ENCODE results near the gene SMO.

SMO gene

DNA sequence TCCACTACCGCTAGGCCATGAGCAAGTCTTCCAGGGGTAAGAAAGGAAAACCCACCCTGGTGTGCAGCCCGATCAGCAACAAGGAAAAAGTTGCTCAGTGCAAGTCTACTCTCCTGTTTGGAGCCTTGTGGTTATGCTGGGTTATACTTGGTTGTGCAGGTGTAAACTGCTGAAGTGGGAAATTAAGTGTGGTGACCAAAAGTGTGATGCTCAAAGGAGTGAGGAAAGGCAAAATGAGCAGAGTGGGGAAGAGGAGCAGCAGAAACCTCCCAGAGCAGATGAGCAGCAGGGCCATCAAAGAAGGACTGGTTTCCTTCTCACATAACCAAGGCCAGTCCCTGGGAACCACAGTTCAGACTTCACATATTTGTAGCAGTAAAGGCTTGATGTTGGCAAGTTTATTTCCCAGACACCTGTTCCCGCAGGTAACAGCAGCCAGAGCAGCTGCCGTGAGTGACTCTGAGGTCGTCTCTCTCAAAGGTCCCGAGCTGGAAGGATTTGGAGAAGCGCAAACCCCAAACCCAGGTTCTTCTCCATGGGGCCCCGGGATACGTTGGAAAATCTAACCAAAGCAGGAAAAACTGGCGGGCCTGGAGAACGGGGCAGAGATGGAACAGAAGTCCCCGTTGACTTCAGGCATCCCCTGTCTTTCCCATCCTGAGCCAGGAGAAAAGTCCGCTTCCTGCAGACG is 607 bp upstream of the SMO start:
- TF ChIP-seq, protein P1, sequence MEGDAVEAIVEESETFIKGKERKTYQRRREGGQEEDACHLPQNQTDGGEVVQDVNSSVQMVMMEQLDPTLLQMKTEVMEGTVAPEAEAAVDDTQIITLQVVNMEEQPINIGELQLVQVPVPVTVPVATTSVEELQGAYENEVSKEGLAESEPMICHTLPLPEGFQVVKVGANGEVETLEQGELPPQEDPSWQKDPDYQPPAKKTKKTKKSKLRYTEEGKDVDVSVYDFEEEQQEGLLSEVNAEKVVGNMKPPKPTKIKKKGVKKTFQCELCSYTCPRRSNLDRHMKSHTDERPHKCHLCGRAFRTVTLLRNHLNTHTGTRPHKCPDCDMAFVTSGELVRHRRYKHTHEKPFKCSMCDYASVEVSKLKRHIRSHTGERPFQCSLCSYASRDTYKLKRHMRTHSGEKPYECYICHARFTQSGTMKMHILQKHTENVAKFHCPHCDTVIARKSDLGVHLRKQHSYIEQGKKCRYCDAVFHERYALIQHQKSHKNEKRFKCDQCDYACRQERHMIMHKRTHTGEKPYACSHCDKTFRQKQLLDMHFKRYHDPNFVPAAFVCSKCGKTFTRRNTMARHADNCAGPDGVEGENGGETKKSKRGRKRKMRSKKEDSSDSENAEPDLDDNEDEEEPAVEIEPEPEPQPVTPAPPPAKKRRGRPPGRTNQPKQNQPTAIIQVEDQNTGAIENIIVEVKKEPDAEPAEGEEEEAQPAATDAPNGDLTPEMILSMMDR (conservative IDR thresholded peaks at IDR 0.05; ENCODE audit: low read depth, low read length) = no peak
- peak overlapping the region; percentile 72 for H3K4me3 ChIP-seq (ENCODE audit: low read length)
- DNase-seq (ENCODE audit: low read depth) = no peak

DNA sequence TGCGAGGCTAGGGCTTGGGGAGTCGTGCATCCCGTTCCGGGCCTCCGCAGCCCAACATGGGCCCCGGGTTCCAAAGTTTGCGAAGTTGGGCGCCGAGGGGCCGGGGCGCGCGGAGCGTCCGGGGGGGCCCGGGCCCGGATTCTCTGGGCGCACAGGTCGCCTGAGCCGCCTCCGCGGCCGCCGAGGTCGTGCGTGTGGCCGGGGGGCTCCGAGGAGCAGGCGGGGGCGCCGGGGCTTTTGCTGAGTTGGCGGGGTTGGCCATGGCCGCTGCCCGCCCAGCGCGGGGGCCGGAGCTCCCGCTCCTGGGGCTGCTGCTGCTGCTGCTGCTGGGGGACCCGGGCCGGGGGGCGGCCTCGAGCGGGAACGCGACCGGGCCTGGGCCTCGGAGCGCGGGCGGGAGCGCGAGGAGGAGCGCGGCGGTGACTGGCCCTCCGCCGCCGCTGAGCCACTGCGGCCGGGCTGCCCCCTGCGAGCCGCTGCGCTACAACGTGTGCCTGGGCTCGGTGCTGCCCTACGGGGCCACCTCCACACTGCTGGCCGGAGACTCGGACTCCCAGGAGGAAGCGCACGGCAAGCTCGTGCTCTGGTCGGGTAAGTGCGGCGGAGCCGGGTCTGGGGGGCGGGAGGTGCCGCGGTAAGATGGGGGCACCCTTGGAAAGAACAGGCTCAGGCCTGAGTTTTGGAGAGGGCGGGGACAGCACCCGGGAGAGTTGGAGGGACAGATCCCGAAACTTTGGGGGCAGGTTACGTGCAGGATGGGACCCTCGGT is 643 bp downstream of the SMO start:
- peak overlapping the region; percentile 72 for H3K4me3 ChIP-seq (ENCODE audit: low read length)
- TF ChIP-seq, protein P1 (conservative IDR thresholded peaks at IDR 0.05; ENCODE audit: low read depth, low read length) = no peak
- no peak for DNase-seq (ENCODE audit: low read depth)

DNA sequence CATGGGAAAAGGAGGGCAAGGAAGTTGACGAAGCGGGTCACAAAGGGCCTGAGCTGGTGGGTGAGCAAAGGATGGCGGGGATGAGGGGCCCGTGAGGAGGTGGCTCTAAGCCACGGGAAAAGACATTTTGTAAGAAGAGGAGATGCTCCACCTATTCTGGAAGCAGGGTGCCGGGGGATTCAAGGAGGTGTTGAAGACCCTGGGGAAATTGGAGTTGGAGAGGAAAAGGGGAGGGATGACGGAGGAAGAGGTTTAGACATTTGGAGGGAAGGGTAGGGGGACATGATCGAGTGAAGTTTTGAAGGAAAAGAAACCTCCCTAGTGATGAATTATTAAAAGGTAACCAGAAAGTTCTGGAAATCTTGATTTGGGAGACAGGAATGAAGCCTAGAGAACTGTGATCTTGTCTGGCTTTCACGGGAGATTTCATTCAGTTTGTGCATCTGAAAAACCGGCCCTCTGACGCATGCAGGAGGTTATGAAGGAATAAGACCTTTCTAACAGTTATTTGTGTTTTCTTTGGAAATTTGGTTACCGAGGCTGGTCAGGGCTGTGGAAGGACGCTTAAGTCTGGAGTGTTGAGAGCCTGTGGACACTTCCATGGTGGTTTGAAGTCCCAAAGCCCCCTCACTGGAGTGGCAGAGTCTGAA is 1.4 kb downstream of the SMO start:
- DNase-seq (ENCODE audit: low read depth) = no peak
- peak overlapping the region; percentile 72 for H3K4me3 ChIP-seq (ENCODE audit: low read length)
- TF ChIP-seq, protein P1 (conservative IDR thresholded peaks at IDR 0.05; ENCODE audit: low read depth, low read length) = no peak

DNA sequence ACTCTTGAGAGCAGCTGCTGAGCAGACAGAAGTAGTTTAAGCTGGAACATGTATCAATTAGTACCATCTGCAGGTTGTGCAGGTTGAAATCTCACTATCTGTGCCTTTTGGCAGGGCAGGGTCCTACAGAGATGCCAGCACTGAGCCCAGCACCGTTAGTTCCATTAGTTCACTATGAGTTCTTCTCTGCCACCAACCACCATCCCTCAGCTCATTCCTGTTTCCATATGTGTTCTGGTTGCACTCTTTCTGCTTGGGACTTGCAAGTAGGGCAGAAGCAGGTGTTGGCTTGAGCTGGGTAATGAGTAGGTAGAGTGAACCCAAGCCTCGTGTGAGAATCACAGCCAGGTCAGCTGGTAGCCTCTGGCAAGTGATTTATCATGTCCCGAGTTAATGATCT is 2.8 kb downstream of the SMO start:
- TF ChIP-seq, protein P1 (conservative IDR thresholded peaks at IDR 0.05; ENCODE audit: low read depth, low read length) = no peak
- H3K4me3 ChIP-seq (ENCODE audit: low read length) = no peak overlapping the region
- no peak for DNase-seq (ENCODE audit: low read depth)

DNA sequence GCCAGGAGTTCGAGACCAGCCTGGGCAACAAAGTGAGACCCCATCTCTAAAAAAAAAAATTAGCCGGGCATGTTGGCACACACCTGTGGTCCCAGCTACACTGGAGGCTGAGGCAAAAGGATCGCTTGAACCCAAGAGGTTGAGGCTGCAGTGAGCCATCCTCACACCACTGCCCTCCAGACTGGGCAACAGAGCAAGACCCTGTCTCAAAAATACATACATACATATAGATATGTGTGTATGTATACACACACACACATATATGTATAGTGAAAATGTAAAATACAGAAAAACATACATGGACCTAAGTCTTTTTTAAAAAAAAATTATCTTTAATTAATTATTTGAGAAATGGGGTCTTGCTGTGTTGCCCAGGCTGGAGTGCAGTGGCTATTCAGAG is 5.5 kb downstream of the SMO start:
- no peak for DNase-seq (ENCODE audit: low read depth)
- no peak overlapping the region for H3K4me3 ChIP-seq (ENCODE audit: low read length)
- TF ChIP-seq, protein P1 (conservative IDR thresholded peaks at IDR 0.05; ENCODE audit: low read depth, low read length) = no peak

DNA sequence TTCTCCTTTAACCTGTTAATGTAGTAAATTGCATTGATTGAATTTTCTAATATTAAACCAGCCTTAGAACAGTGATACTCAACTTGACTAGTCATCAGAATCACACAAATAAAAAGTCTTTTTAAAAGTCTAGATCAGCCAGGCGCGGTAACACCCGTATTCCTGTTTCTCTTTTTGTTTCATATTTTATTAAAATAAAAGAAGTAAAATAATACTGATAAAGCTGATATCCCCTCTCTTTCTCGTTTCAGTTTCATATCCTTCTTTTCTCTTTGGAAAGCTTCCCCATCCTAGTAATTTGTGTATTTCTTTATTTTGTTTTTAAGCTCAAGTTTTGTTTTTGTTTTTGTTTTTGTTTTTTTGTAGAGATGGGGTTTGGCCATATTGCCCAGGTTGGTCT is 9.3 kb downstream of the SMO start:
- DNase-seq (ENCODE audit: low read depth) = no peak
- TF ChIP-seq, protein P1 (conservative IDR thresholded peaks at IDR 0.05; ENCODE audit: low read depth, low read length) = no peak
- no peak overlapping the region for H3K4me3 ChIP-seq (ENCODE audit: low read length)
